ENCODE results near the gene OXNAD1.

The OXNAD1 gene

DNA sequence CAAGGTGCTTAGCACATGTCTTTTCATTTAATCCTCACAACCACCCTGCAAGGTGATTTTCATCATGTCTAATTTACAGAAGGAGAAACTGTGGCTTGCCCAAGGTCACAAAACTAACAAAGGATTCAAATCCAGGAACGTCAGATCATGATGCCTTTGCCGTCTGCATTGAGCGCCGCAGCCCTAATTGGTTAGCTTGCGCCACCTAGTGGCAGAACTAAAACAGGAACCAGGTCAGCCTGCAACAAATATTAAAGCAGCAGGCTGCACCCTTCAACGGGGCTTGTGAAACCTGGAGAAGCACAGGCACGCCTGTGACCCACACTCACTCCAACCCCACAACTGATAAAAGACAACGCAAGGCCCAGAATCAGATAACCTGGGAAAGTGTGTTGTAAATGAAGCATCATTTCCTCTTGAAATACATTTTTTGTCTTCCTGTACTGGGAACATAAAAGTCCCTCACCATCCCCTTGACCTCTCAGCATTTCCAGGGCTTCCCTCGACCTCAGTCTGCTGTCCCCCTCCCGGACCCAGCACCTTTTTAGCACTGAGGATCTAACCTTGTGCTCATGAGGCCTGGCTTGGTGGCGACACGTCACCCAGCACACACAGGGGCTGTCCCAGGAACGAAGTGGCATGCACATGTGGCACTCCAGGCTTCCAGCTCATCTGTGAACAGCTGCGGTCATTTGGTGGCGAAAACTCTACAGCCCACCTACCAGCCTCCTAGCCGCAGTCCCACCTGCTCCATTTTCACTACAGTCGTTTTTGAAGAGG, 17.5 kb upstream of the OXNAD1 start:
- peak; percentile 42 for DNase-seq (ENCODE audit: low read depth, low spot score)

DNA sequence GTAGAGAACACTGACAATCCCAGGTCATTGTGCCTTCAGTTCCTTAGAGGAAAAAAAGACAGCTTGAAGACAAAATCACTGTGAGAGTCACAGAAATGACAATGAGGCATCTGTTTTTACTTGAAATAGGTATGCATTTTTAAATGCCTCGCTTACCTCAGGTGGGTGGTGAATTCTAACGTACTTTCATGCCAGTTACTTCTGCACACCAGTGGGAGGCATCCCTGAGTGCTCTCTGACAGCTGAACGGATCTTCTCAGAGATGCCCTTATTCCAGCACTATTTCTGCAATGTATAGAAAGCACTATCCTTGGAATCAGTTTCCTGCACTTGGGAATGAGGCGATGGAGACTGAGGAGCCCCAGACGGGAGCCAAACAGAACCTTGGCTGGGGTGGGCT, 16.5 kb upstream of the OXNAD1 start:
- no peak for DNase-seq (ENCODE audit: low read depth, low spot score)

DNA sequence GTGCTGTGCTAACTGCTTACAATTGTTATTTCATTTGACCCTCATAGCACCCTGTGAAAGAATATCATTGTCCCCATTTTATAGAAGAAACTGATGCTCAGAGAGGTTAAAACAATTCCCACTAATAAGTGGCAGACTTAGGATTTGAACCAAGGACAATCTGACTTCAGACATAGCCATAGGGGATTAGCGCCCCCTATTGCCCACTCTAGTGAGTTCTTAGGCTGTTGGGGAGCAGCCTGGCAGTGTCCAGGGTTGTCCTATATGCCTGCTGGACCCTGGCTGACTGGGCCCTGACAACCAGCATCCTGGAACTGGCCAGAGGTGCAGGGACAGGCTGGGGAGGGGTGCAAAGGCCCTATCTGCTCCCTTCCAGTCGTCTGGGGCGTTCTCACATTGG, 15.7 kb upstream of the OXNAD1 start:
- DNase-seq (ENCODE audit: low read depth, low spot score): no peak

DNA sequence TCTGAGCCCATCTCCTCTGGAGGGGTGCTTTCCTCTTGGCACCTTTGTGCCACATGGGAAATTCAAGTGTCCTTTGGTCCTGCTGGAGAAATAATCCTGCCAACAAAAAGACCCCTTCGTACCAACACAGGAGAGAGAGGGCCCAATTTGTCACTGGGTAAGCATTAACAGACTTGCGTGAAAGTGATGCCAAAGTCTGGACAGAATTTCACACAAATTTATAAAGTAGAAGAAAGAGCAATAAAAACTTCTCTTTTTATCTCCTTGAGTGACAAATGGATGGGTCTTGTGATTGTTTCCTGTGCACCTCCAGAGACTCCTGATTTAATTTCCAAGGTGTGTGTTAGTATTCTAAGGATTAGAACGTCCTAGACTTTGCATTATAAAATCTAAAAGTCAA, 15.1 kb upstream of the OXNAD1 start:
- DNase-seq (ENCODE audit: low read depth, low spot score): no peak

DNA sequence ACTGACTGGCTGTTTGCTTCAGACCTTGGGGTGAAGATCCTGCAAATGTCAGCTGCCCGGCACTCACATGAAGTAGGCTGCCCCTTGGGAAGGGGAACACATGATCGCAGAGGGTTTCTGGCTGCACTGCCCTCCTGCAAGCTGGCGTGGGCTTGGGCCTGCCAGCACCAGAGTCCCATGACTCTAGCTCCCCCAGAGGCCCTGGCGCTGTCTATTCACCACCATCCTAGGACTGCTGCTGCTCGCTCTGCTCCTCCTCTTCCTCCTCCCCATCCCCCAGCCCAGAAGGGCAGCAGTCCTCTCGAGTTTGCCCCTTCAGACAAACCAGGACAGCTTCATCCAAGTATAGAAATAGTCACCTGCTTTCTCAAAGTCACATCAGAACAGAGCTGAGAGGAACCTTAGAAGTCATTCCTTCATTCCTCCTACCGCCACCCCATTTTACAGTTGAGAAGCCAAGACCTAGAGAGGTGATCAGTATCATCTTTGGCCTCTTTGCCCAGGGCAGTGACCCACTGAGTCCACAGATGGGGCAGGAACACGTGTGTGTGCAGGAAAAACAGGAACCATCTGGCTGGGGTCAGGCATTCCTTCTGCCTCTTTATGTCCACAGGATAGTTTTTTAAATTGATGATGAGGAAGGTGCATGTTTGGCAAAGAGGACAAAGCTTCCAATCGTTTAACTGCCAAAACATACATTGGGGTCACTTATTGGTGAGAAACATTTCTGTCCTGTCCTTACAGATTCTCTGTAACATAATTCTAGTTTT, 13.5 kb upstream of the OXNAD1 start:
- DNase-seq (ENCODE audit: low read depth, low spot score): no peak

DNA sequence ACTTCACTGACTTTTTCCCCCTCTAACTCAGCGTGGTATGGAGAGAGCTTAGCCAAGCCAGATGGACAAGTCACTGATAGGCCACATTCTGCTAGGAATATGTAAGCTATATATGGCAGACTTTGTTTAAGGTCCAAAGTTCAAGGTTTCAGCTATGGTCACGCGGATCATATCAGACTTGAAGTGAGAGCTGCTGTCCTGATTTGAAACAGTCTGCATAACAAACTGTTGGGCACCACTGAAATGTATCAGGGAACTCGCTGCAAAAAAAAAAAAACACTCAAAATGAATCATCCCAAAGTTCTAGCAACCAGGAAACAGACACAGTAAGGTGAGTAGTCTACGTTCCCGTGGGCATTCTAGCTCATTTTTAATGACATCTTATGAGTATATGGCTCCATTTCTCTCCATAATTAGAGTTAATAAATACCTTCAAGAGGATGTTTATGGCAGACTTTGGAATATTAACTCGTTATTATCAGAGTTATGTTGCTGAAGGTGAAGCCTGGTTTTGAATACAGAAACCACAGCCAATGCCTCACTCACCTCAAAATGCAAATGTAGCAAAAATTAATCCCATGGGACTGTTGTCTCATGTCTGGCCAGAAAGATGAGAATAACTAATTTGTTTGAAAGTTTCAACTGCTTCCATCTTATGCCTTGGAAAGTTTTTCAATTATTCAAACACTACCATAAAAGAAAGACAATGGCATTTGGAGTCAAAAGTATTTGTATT, 12.6 kb upstream of the OXNAD1 start:
- DNase-seq (ENCODE audit: low read depth, low spot score): no peak

DNA sequence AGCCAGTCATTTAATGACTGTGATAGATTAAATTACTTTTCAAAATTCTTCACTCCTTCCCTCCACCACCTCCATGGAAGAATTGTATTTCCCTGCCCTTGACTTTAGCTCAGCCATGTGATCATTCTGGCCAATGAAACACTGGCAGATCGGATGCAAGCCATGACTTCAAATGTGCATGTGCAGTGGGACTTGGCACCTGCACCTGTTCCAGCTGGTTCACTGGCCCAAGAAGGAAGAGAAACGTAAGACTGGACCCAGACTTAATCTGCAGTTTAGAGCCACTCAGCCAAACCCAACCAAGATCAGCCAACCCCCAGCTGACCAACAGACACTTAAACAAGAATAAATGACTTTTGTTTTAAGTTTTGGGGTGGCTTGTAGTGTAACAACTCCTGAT, 12.0 kb upstream of the OXNAD1 start:
- no peak for DNase-seq (ENCODE audit: low read depth, low spot score)

DNA sequence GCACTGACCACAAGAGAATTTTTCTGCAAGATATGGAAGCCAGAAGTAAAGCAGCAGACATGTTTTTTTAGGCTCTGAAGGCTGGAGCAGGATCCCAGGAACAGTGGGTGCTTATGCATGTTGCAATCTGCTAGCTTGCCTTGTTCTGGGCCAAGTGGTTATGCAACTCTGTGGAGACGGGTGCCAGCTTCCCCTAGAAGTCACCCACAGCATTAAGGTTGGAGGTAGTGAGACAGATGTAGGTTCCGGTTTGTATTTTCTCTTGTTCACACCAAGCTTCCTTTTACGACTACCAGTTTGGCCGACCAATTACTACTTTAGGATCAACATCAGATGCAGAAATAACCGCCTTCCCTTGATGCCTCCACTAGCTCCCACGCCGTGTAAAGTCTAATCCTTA, 11.4 kb upstream of the OXNAD1 start:
- DNase-seq (ENCODE audit: low read depth, low spot score): no peak

DNA sequence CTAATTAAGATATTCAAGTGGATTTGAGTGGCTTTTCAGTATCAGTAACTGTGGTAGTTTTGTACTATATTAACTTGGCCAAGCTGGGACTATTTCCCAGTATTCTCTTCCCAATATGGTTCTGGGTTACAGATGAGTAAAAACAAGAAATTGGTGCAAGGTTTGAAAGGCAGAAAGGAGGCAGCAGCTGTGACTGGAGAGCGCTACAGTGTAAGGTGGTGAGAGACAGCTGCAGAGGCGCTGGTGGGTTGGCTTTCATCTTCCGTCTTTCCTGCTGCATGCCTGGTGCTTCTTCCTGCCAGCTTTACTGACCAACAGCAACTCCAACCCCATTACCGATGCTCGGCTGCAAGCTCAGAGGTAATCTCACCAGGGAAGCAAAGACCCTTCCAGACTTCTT, 10.1 kb upstream of the OXNAD1 start:
- DNase-seq (ENCODE audit: low read depth, low spot score): no peak

DNA sequence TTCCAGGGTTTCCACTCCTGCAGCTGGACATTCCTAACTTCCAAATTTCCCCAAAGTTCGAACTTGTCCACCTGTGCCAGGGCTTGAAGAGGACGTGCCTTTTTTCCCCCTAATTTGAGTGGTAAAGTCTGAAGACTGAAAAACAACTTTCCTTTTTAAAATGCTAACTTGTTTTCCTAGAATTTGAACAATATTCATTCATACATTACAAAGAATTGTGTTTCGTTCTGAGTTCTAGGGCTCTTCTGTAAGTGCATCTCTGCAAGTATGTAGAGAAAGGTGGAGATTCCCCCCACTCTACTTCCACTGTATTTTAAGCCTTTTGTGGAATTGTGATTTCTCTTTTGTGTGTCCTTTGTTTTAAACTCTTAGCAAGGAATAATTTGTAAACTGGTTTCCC, 9.7 kb upstream of the OXNAD1 start:
- no peak for DNase-seq (ENCODE audit: low read depth, low spot score)

DNA sequence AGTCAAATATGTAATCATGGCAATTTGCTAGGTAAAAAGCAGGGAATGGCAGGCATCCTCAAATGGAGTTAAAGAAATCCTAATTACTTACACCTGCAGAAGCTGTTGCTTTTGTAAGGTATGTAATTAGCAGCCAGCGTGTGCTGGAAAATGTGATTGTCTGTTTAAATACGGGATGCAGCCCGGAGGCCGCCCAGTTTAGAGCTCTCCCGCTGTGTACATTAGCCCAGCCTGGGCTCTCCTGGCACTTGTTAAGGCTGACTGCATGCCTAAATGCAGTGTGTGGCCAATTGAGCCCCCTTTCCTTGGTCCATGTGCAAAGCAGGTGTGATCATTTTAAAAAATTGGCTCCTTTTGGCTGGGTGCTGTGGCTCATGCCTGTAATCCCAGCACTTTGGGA, 9.3 kb upstream of the OXNAD1 start:
- DNase-seq (ENCODE audit: low read depth, low spot score): no peak

DNA sequence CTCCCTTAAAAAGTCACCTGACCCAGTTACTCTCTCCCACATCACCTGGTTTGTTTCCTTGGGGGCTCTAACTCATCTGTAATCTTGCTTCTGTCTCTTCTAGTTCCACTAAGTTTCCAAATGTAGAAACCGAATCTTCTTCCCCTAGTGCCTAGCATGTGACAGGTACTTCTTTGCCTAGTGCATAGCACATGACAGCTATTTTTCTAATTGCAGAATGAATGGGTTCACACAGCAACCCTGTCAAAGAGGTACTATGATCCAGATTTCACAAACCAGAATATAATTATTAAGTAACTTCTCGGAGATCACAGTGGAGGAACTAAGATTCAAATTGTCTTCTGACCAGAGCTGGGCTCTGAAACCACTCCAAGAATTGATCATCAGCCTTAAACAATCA, 7.7 kb upstream of the OXNAD1 start:
- no peak for DNase-seq (ENCODE audit: low read depth, low spot score)

DNA sequence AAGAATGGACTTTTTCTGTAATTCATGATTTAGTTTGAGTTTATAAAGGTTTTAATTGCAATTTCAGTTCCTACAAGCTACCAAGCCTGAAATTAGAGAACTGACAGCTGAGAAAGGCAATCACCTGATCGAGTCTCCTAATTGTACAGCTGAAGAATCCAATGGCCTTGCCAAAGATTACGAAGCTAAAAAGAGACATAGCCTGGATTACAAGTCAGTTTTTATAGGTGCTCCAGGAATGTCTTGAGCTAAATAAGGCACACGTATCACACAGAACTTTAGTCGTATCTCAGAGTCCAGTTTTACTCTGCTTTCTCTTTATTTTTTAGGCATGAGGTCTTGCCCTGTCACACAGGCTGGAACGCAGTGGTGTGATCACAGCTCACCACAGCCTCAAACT, 6.8 kb upstream of the OXNAD1 start:
- DNase-seq (ENCODE audit: low read depth, low spot score): no peak

DNA sequence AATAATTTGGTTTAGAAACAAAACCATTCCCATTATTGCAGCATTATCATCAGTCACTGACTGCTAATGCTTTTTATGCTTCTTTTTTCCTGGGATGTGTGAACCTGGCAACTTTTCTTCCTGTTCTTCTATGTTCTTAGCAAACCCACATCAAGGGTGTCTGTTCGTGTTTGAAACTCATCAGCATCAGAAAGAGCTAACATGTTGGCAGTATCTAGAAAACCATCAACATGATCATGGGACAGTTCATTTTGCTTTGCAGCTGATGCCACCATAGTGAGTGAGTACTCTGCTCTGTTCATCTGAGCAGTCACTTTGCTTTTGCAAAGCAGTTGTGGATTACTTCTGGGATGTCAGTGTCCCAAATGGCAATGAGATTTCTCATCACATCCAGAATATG, 6.1 kb upstream of the OXNAD1 start:
- no peak for DNase-seq (ENCODE audit: low read depth, low spot score)

DNA sequence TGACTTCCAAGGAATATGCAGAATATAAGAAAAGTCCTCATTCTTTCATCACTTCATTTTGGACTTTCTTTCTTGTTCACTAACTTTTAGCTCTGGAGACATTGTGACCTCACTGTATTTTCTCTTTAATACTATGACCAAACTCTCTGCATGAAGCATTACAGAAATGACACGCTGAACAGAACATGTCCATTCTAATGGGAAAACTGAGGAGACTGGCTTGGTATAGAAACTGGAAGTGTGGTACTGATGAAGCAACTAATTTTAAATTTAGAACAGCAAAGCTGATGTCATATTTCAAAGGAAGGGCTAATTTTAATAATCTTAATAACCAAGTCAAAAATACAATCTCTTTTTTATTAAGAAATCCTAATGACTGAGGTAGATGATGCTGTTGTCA, 5.0 kb upstream of the OXNAD1 start:
- no peak for DNase-seq (ENCODE audit: low read depth, low spot score)

DNA sequence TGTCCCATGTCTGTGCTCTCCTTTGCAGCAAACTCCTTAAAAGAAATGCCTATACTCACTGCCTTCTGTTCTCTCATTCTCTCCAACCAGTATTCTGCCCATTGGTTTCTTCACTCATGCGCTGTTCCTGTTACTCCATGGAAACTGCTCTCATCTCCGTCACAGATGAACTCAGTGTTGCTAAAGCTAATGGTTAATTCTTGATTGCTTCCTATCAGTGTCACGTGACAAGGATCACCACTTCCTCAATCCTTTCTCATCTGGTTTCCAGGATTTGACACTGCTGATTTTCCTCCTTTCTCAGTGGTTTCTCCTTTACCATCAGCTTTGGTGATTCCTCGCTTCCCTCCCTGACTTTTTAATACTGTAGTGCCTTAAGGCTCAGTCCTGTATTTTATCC, 2.8 kb upstream of the OXNAD1 start:
- no peak for DNase-seq (ENCODE audit: low read depth, low spot score)

DNA sequence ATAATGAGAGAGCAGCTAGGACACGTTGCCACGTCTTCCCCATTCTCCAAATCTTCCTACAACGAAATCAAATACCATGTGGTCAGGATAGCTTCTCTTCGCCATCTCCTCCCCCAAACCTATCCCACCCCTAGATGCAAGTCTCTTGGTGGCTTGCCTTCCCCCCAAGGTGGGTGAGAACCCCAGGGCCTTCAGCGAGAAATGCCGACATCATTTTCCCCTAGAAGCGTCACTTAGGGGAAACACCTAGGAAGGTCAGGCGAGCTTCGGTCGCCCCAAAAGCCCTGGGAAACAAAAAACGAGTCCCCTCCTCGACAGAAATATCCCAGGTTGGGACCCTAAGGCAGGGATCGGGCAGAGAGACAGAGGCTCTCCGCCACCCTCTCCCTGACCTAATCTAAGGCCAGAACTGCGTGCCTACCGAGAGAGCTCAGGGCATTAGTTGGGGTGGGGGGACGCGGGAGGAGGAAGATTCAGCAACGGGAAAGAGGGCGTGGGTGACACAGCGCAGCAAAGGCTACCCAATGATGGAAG, 771 bp upstream of the OXNAD1 start:
- no peak for DNase-seq (ENCODE audit: low read depth, low spot score)

DNA sequence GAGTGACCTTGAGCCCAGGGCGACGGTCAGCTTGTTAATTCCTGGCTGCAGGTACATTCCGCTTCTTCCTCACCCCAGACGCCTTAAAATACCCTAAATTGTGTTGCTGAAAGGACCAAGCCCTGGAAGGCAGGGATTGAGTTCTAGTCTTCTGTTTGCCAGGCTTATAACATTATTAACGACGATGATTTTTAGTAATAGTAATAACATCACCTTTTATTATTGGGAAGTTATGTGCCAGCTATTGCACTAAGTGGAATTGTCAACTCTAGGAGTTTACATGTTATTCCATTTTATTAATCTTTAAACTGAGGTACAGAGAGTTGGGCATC, 409 bp downstream of the OXNAD1 start:
- no peak for DNase-seq (ENCODE audit: low read depth, low spot score)

DNA sequence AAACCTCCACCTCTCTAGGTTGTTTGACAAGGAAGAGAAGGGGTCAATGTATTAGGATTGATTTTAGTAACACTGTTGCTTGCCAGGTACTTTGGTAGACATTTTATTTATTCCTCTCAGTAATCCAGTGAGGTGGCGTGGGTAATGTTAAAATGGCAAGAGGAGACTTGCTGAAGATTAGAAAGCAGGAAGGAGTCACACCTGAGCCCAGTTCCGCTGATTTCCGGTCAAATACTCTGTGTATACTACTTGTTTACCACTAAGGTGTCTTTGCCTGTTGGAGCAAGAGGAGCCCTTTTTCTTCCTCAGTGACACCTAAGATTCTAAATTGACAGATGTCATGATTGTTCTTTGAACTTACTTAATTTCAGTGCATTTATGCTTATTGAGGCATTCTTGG, 1.7 kb downstream of the OXNAD1 start:
- no peak for DNase-seq (ENCODE audit: low read depth, low spot score)

DNA sequence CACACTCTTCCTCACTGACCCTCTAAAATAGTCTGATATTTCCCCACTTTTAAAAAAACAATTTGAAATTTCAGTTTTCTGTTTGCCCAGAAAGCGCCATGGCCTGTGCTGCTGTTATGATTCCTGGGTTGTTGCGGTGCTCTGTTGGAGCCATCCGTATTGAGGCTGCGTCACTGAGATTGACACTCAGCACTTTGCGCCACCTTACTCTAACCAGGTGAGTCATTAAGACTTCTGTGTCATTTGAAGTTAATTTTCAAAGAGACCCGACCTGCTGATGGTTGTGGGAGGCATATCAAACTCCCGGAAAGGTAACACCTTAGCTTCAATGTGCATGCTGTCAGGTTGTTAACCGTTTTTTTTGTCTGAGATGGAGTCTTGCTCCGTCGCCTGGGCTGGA, 5.8 kb downstream of the OXNAD1 start:
- DNase-seq (ENCODE audit: low read depth, low spot score): no peak

DNA sequence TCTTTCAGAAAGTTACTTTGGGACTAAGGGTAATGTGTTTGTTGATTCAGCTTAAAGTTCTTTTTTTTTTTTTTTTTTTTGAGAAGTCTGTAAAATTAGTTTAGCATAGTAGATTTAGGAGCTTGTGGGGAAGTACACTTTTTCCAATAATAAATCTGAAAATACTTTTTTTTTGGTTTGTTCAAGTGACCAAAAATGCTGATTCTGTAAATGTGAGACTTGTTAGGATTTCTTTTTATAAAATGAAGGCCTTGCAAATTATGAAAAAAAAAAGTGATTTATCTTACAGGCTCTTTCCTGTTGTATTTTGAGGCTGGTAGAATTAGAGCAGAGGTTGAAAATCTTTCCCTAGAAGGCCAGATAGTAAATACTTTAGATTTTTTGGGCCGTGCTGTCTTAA, 7.6 kb downstream of the OXNAD1 start:
- DNase-seq (ENCODE audit: low read depth, low spot score): no peak

DNA sequence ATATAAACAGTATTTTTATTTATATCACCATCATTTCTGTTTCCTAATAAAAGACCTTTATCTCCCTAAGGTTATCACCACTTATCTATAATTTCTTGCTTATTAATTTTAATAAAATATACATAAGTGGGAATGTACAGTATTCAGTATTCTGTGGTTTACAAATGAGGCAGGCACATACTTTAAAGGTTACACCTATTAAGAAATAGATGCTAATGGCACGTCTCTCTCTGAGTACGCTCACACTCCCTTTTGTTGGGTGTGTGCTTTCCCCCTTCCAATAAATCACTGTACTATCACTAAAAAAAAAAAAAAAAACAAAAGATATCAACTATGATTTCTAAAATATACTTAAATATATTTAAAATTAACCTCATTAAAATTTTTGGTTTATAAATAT, 8.9 kb downstream of the OXNAD1 start:
- no peak for DNase-seq (ENCODE audit: low read depth, low spot score)

DNA sequence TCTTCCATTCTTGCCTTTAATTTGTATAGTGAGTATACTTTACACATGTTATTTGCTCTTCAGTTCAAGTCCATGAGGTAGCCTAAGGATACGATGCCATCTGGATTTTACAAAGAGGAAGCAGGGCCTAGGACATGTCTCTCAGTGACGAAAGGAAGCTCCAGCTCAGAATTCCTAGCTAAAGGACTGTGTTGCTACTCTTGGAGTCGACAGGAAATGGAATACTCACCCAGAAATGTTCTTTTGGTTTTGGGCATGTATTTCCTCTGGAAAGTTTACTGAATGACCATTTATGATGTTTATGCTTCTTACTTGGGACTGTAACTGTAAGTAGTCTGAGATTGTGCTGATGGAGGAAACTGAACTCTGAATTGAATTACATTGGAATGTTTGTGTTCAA, 12.5 kb downstream of the OXNAD1 start:
- no peak for DNase-seq (ENCODE audit: low read depth, low spot score)

Data from activated naive CD8-positive, alpha-beta T cell treated with anti-CD3 and anti-CD28 coated beads, Interleukin-2, amount 50 U/mL, for 16 hours (primary cell).